SHP77 (cell line): Measurements from ENCODE around the gene LRRC4.

Source experiments
- DNase-seq, 2 experiments: peaks; one replicate each; lab custom pipeline; 2025; lab: John Stamatoyannopoulos, UW

The LRRC4 gene

GRCh38 chr7:128031901-128032604 lies 816 bp upstream of the LRRC4 start:
- no peak for DNase-seq

DNA sequence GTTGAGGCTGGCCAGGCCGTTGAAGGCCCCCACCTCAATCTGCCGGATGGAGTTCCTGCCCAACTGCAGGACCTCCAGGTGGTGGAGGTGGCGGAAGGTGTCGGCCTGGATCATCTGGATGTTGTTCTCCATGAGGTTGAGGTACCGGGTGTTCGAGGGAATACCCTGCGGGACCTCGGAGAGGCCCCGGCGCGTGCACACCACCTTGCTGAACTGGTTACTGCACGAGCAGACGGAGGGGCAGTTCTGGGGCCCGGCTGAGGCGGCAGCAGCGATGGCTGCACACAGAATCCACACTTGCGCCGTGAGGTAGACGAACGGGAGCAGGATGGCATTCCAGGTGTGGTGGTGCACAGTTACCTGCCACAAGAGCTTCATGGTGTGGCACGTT lies 979 bp downstream of the LRRC4 start:
- DNase-seq, result no peak

DNA sequence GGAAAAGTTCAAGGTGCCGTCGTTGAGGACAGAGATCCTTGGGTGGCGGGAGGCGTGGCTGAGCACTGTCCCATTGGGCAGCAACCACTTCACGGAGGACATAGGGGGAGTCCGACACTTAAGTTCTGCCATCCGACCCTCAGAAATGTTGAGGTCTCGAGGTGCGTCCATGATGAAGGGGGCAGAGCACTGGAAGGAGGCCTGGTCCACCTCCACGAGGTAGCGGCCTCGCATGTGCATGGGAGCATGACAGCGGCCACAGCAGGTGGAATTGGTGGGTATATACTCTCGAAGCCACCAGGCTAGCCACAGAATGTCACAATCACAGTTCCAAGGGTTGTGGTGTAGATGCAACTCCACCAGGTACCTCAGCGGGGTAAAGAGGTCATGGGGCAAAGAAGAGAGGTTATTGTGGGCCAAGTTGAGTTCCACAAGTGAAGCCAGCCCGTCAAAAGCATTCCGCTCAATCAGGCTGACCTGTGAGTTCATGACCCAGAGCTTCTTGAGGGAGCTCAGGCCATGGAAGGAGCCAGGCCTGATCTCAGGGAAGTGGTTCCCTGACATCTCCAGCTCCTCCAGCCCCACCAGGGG lies 1.7 kb downstream of the LRRC4 start:
- DNase-seq, result no peak

GRCh38 chr7:128027485-128027980 lies 3.7 kb downstream of the LRRC4 start:
- DNase-seq, result no peak

- DNase-seq, result no peak
Measured at GRCh38 chr7:128026551-128026950, 4.7 kb downstream of the LRRC4 start.

GRCh38 chr7:128025819-128026218 lies 5.4 kb downstream of the LRRC4 start:
- DNase-seq, result no peak

GRCh38 chr7:128025380-128025779 lies 5.9 kb downstream of the LRRC4 start:
- DNase-seq, result no peak

DNA sequence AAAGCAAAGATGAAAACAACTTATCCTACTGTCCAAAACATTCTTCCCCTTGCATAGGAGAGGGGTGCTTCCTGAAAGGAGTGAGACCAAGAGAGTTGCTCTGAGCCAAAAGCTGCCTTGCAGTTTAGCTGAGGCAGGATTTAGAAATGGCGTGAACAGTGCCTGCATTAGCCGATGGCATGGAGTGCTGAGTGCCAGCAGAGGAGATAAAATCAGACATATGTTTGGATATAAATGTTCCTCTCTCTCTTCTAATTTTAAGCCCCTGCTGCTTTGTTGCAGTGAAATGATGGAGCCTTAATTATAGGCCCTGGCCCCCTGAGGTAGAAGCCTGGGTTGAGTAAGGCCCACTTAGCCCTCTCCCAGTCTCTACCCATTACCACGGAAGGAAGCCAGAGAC lies 7.1 kb downstream of the LRRC4 start:
- DNase-seq, result no peak

- DNase-seq, result no peak
Measured at GRCh38 chr7:128022631-128023532, 8.4 kb downstream of the LRRC4 start.

DNA sequence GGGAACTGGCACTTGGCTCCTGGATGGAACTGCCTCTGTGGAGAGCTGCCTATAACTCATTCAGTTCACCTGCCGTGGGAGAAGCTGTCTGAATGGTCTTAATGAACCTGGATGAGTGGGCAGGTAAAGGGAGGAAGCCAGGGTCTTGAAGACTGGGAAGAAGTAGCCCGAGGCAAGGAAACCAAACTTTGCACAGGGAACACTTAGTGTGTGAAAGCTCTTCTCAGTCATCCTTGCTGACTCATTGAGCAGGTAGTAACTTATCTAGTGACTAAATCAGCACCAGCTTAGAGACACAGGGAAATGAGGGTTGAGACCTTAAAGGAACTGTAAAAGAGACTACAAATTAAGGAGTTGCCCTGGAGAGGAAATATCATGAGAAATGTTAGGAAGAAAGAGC lies 9.9 kb downstream of the LRRC4 start:
- DNase-seq, result no peak

GRCh38 chr7:128020159-128020558 lies 11.1 kb downstream of the LRRC4 start:
- DNase-seq, result no peak

GRCh38 chr7:128019288-128019687 lies 11.9 kb downstream of the LRRC4 start:
- DNase-seq, result no peak

DNA sequence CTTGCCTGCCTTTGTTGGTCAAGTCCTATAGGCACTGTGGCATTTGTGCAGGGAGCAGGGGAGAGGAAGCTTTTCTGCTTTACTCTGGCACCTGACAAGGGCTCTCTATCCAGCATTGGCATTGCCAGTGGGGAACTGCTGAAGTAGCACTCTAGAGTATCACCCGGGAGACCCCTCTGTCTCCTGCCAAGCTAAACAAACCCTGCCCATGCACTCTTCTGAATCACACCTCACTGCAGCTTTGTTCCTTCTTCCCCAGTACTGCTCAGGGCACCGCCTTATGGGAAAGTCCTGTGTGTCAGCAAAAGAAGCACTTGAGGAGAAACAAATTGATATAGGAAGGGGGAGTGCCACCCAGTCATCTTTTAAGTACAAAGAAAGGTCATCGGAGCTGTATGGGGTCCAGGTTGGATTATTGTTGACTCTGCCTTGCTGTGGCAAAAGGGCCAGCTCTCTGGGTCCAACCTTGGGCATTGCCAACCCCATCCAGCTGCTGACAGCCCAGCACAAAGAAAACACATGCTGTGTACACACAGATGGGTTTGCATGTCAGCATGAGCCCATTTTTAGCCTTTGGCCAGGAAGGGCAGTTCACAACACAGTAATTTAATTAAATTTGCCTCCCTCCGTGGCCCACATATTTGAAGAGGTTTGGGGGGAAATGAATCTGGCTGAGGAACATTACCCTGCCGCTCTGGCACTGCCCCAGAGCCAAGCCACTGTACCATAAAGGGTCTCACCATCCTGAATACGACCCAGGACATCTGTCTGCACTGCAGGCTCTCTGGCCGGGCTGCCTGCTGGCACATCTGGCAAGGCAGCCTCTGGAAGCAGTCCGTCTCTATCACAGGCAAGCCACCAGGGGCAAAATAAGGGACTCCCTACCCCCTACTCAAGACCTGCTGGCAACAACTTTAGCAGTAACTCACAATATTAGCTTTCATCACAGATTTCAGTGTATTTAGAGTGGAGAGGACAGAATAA lies 13.1 kb downstream of the LRRC4 start:
- DNase-seq, result peak; percentile 36 to 73

- DNase-seq, result peak; percentile 14 to 50
Measured at GRCh38 chr7:128017460-128017859, 13.8 kb downstream of the LRRC4 start.

GRCh38 chr7:128014811-128015210 lies 16.4 kb downstream of the LRRC4 start:
- peak; percentile 30 to 34 for DNase-seq

- no peak for DNase-seq
Measured at GRCh38 chr7:128011131-128011661, 20.0 kb downstream of the LRRC4 start.

DNA sequence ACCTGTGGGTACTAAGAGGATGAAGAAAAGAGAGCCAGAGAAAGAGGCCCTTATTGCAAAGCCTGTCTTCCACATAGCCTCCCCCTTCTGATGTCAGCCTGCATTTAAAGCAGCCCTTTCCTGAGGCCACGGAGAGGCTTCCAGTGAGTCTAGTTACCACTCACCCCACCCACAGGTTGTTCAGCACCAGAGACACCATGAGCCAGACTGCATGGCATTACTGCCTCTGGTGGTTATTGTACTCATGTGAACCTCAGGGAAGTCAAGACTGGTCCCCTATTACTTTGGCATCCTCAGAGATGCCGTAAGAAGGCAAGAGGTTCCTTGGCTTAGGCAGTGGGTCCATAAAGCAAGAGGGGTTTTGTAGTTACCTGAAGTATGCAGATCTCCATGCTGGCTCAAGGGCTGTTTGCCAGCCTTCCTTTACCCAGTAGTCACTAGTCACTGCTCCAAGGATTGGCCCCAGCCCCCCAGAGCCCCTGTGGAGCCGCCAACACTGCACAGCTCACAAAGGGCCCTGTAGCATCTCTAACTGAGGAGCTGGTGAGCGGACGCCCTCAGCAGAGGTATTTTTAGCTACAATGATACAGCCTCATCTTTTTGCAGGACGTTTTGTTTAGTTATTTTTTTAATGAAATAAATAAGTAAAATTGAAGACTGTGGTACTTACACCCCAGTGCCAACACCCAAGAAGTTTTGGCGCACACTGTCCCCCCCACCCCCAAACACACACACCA lies 20.7 kb downstream of the LRRC4 start:
- no peak for DNase-seq

DNA sequence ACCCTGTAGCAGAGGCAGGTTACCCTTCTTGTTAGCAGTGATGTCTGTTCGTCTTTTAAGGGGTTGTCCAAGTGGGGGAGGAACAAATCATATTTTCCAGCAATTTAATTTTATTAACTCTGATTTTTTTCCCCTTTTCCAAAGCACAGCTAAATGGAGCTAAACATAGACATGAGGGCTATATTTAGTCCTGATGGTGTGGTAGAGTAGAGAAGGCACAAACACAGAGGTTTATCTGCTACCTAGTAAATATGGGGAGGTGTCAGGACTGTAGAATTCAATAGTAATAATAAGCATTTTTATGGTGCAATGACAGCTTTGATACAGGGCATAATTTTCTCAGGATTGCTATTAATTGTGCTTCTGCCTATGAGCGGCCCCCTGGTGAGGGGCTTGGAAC lies 22.5 kb downstream of the LRRC4 start:
- no peak for DNase-seq

DNA sequence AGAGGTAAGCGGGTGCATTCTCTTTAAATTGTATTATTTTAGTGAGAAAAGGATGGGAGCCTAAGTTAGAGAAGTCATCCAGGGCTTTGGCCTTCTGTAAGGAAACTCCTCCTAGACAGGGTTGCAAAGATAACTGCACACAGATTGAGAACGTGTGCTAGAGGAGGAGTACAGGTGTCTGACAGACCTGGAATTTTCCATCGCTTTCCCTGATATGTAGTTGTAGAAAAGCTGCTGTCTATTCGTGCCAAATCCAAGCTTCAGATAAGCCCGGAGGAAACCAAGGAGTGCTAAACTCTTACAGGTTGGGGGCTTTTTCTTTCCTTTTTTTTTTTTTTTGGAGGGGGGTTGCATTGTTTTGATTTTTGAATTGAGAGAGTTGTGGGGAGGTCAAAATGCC lies 23.1 kb downstream of the LRRC4 start:
- DNase-seq, result no peak

DNA sequence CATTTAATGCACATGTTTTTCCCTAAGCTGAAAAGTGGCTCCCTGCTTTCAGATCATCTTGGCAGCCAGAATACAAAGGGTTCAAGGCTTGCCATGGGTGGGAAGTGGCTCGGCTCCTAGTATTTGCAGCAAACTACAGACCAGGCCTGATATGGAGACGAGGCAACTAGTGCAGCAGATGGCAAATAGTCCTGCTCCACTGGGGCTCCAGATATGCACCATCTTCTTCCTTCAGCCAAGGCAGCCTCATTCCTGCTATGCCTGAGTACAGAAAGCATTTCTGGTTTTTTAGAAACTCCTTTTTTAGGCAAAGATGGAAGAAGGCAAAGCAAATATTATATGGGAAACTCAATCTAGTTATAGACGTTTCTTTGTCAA lies 23.9 kb downstream of the LRRC4 start:
- no peak for DNase-seq
